Endothelial cell of umbilical vein (primary cell): ENCODE data around the gene MTR. TPM values are rescaled to one million over a fixed set of nuclear protein-coding genes. Genes with fewer than 3 reads are reported as not detected.

Source experiments
- BruUV-seq: library from RNA; stranded (reverse); fragments of 400-500 nt; replicated peaks from 2 replicates; lab custom pipeline; 2021; lab: Mats Ljungman, UMichigan
- CTCF ChIA-PET: fragments of 300-600, 350-600 bp; sonication (Branson Sonifier 250); formaldehyde crosslinking; loops from one replicate; lab custom pipeline; 2021; ENCODE audit warnings: antibody characterized with exemption, inconsistent platforms; lab: Charles Lee
- POLR2A ChIA-PET: fragments of 300-600, 350-600 bp; sonication (Branson Sonifier 250); formaldehyde crosslinking; loops from one replicate; lab custom pipeline; 2021; ENCODE audit warnings: antibody characterized with exemption, inconsistent platforms; lab: Charles Lee
- DNase-seq: peaks from one replicate; pipeline ENCODE4 v3.0.0-alpha.2; 2011; ENCODE audit warnings: low read depth, low spot score
- FAIRE-seq: peaks from 2 replicates; lab custom pipeline; 2011; peaks lifted over from hg19 to GRCh38; lab: Jason Lieb, UNC
- H2AFZ ChIP-seq: 2 replicates; pipeline ENCODE4 v1.6.0; 2012; ENCODE audit warnings: low read depth, low read length, control low read depth, inconsistent platforms
- H3K27ac ChIP-seq: 2 replicates; pipeline ENCODE4 v1.5.1; 2011; ENCODE audit warnings: low read depth, mild to moderate bottlenecking, control low read depth, low read length, moderate library complexity; ENCODE audit not compliant: insufficient read depth
- H3K27me3 ChIP-seq, 2 experiments: 2 replicates each; pipeline versions ENCODE4 v1.6.0 to v1.6.1; 2011; ENCODE audit warnings: low read length in 2 of 2, mixed read lengths in 1 of 2; ENCODE audit not compliant: control insufficient read depth in 2 of 2, insufficient read depth in 2 of 2
- H3K36me3 ChIP-seq, 2 experiments: 2 replicates in 1 of 2; 3 replicates in 1 of 2; pipeline ENCODE4 v1.5.1; 2011; ENCODE audit warnings: low read length in 2 of 2, mild to moderate bottlenecking in 1 of 2, moderate library complexity in 1 of 2; ENCODE audit not compliant: control insufficient read depth in 2 of 2, insufficient read depth in 2 of 2; ENCODE audit errors: extremely low read depth in 1 of 2
- H3K4me1 ChIP-seq: 3 replicates; pipeline ENCODE4 v1.5.1; 2011; ENCODE audit warnings: mild to moderate bottlenecking, low read length; ENCODE audit not compliant: control insufficient read depth, insufficient read depth; ENCODE audit errors: extremely low read depth
- H3K4me2 ChIP-seq: 2 replicates; pipeline ENCODE4 v1.6.1; 2011; ENCODE audit warnings: low read length, control low read depth, mixed read lengths; ENCODE audit not compliant: insufficient read depth
- H3K4me3 ChIP-seq, 3 experiments: fragments of 200-600 bp in 1 of 3; sonication (generic), shearing (Covaris generic) in 1 of 3; replicated peaks in 1 of 3; 2 replicates each; pipeline ENCODE4 v1.5.1; 2011 to 2016; ENCODE audit warnings: control low read depth in 3 of 3, low read length in 3 of 3, mild to moderate bottlenecking in 2 of 3, inconsistent platforms in 1 of 3, low read depth in 1 of 3, moderate library complexity in 1 of 3; ENCODE audit not compliant: insufficient read depth in 1 of 3
- H3K79me2 ChIP-seq: 2 replicates; pipeline ENCODE4 v1.6.0; 2012; ENCODE audit warnings: low read length, inconsistent platforms; ENCODE audit not compliant: control insufficient read depth, insufficient read depth
- H3K9ac ChIP-seq: replicated peaks from 2 replicates; pipeline ENCODE3; 2011; ENCODE audit warnings: low read length, control low read depth; ENCODE audit not compliant: insufficient read depth; ENCODE audit errors: extremely low read depth
- H3K9me1 ChIP-seq: replicated peaks from 3 replicates; pipeline ENCODE4 v1.6.0; 2011; ENCODE audit warnings: mild to moderate bottlenecking, low read length; ENCODE audit not compliant: control insufficient read depth, insufficient read depth; ENCODE audit errors: extremely low read depth
- H3K9me3 ChIP-seq: replicated peaks from 2 replicates; pipeline ENCODE4 v1.5.1; 2012; ENCODE audit warnings: low read length, inconsistent platforms; ENCODE audit not compliant: control insufficient read depth, insufficient read depth
- H4K20me1 ChIP-seq: replicated peaks from 2 replicates; pipeline ENCODE3; 2011; ENCODE audit warnings: mild to moderate bottlenecking, low read length; ENCODE audit not compliant: control insufficient read depth, insufficient read depth; ENCODE audit errors: extremely low read depth
- CTCF ChIP-seq, 2 donors: IDR thresholded peaks; 1 replicate in 1 of 2; 2 replicates in 1 of 2; pipeline ENCODE4 v1.5.1; 2011; ENCODE audit warnings: low read length in 2 of 2, mild to moderate bottlenecking in 2 of 2, moderate library complexity in 2 of 2, control low read depth in 1 of 2, inconsistent platforms in 1 of 2, low read depth in 1 of 2; ENCODE audit not compliant: insufficient read depth in 1 of 2; ENCODE audit errors: extremely low read depth in 1 of 2
- EZH2 ChIP-seq: IDR thresholded peaks from 2 replicates; pipeline ENCODE4 v1.6.1; 2012; ENCODE audit warnings: borderline replicate concordance, low read depth, mild to moderate bottlenecking, moderate library complexity, low read length, inconsistent platforms; ENCODE audit not compliant: severe bottlenecking
- FOS ChIP-seq: IDR thresholded peaks from 2 replicates; pipeline ENCODE4 v1.6.1; 2011; ENCODE audit warnings: mild to moderate bottlenecking, low read length, moderate library complexity, borderline replicate concordance; ENCODE audit not compliant: insufficient read depth
- GATA2 ChIP-seq: IDR thresholded peaks from 2 replicates; pipeline ENCODE4 v1.7.0; 2011; ENCODE audit warnings: low read depth, mild to moderate bottlenecking, moderate library complexity, mixed read lengths, low read length; ENCODE audit not compliant: insufficient read length, insufficient read depth
- JUN ChIP-seq: IDR thresholded peaks from 2 replicates; pipeline ENCODE4 v1.6.1; 2011; ENCODE audit warnings: borderline replicate concordance, low read depth; ENCODE audit not compliant: insufficient read length, insufficient read depth
- MAX ChIP-seq: IDR thresholded peaks from 2 replicates; pipeline ENCODE4 v1.6.1; 2011; ENCODE audit not compliant: insufficient read depth, insufficient read length
- MYC ChIP-seq: IDR thresholded peaks from one replicate; pipeline ENCODE4 v1.6.1; 2011; ENCODE audit warnings: mild to moderate bottlenecking, low read depth, low read length
- POLR2A ChIP-seq: IDR thresholded peaks from 2 replicates; pipeline ENCODE4 v1.6.1; 2012; ENCODE audit warnings: low read depth, mild to moderate bottlenecking, control low read depth, low read length
- POLR2AphosphoS5 ChIP-seq: IDR thresholded peaks from 2 replicates; pipeline ENCODE4 v1.6.1; 2012; ENCODE audit warnings: low read depth, mild to moderate bottlenecking, control low read depth, low read length, moderate library complexity; ENCODE audit not compliant: insufficient read depth
- dilution Hi-C: fragments of 300-500 bp; cut with MboI; formaldehyde crosslinking; loops from one replicate; pipeline ENCODE4 v1.15.0; 2019; ENCODE audit warnings: low sequenced_read_pairs; ENCODE audit not compliant: extremely low pct_ligation_motif_present
- intact Hi-C: fragments of 100-400 bp; cut with micrococcal nuclease; formaldehyde crosslinking; loops from one replicate; pipeline ENCODE4 v1.10.0; 2022
- polyA plus RNA-seq, 4 experiments: library from polyadenylated mRNA; depleted of rRNA in 3 of 4; stranded (reverse) in 3 of 4; unstranded in 1 of 4; fragments of >200 nt; gene quantifications; 2 replicates each; pipeline versions ENCODE4 v1.2.1 to v1.2.3, GENCODE V29; 2011 to 2012; ENCODE audit warnings: missing spikeins in 1 of 4
- total RNA-seq: library from RNA; stranded (reverse); gene quantifications from 2 replicates; pipeline ENCODE4 v1.2.3, GENCODE V29; 2021

Gene MTR
- total and polyA plus RNA-seq, 2 donors (not counting 3 experiments of a cell fraction or from before 2014, with no cell fraction given): 6.7 to 45.2 TPM

GRCh38 chr1:236810018-236810417, 14.9 kb downstream of the MTR start:
- intact Hi-C loops (no loop called here), dilution Hi-C loops (no loop called here)
- BruUV-seq: no TSS peak
- Histone ChIP-seq H3K27me3 (no peaks in the 10 kb centered on the region), H3K36me3 (peaks cover 6 to 10% of the 10 kb centered on the region in 2 experiments), H2AFZ (no peak overlapping the region), H4K20me1 (no peaks in the 10 kb centered on the region), H3K9me3 (no peaks in the 10 kb centered on the region), H3K9ac (no peak overlapping the region), H3K9me1 (no peaks in the 10 kb centered on the region), H3K4me3 (no peak overlapping the region), H3K4me2 (no peak overlapping the region), H3K4me1 (no peaks in the 10 kb centered on the region), H3K27ac (no peak overlapping the region), H3K79me2 (peaks cover 3% of the 10 kb centered on the region)
- DNase-seq: no peak
- POLR2A ChIA-PET: no interaction called here
- TF ChIP-seq GATA2 (no peak), MAX (no peak), EZH2 (no peak), POLR2A (no peak), FOS (no peak), MYC (no peak), POLR2AphosphoS5 (no peak), JUN (no peak), CTCF (IDR thresholded peaks at IDR 0.05; ENCODE audit: extremely low read depth in 1 of 2, insufficient read depth in 1 of 2, low read depth in 1 of 2, low read length in 2 of 2) (no peak)
- CTCF ChIA-PET: interaction anchor here (1.7 kb wide), 1 partner anchor 15 kb away, joined by 4 read pairs; the partner anchor contains the start of gene MTR
- no peak for FAIRE-seq
